Neuron (in vitro differentiated cells): ENCODE results near the gene HOXA1.
"Not testable (repeated sequence)": the region's sequence is repeated elsewhere in the genome, so short reads cannot be mapped to it uniquely, and the experiment has no call there.

Experiments
- H2AFZ ChIP-seq: one replicate; pipeline ENCODE4 v1.6.1; 2013; ENCODE audit warnings: low read depth, mild to moderate bottlenecking, inconsistent platforms, low read length, moderate library complexity
- H3K27me3 ChIP-seq: one replicate; pipeline ENCODE4 v1.6.1; 2013; ENCODE audit warnings: low read length; ENCODE audit not compliant: insufficient read depth
- H3K36me3 ChIP-seq: one replicate; pipeline ENCODE4 v1.6.1; 2013; ENCODE audit warnings: low read length; ENCODE audit not compliant: insufficient read depth
- H3K4me1 ChIP-seq: one replicate; pipeline ENCODE4 v1.6.1; 2013; ENCODE audit warnings: low read length; ENCODE audit not compliant: insufficient read depth
- H3K4me3 ChIP-seq: 2 replicates; pipeline ENCODE4 v1.5.1; 2013; ENCODE audit warnings: mild to moderate bottlenecking, low read length, moderate library complexity
- H3K9me3 ChIP-seq: one replicate; pipeline ENCODE4 v1.6.1; 2013; ENCODE audit warnings: low read length

Gene HOXA1

GRCh38 chr7:27066148-27066547, 29.7 kb downstream of the HOXA1 start:
- Histone ChIP-seq H2AFZ (no peak overlapping the region), H3K36me3 (no peaks in the 10 kb centered on the region), H3K9me3 (no peaks in the 10 kb centered on the region), H3K27me3 (no peaks in the 10 kb centered on the region), H3K4me3 (no peak overlapping the region), H3K4me1 (no peaks in the 10 kb centered on the region)

- H3K36me3 ChIP-seq: no peaks in the 10 kb centered on the region
- H2AFZ ChIP-seq: no peak overlapping the region
- H3K4me3 ChIP-seq: no peak overlapping the region
- no peaks in the 10 kb centered on the region for H3K9me3 ChIP-seq
- no peaks in the 10 kb centered on the region for H3K4me1 ChIP-seq
- no peaks in the 10 kb centered on the region for H3K27me3 ChIP-seq
Observed at GRCh38 chr7:27065709-27066108, 30.1 kb downstream of the HOXA1 start.

- Histone ChIP-seq H3K4me3 (no peak overlapping the region), H3K4me1 (no peaks in the 10 kb centered on the region), H3K9me3 (no peaks in the 10 kb centered on the region), H2AFZ (no peak overlapping the region), H3K36me3 (no peaks in the 10 kb centered on the region), H3K27me3 (no peaks in the 10 kb centered on the region)
Observed at GRCh38 chr7:27064661-27065060, 31.1 kb downstream of the HOXA1 start.

GRCh38 chr7:27064159-27064558, 31.6 kb downstream of the HOXA1 start:
- Histone ChIP-seq H3K36me3 (no peaks in the 10 kb centered on the region), H3K9me3 (no peaks in the 10 kb centered on the region), H3K4me1 (no peaks in the 10 kb centered on the region), H3K4me3 (no peak overlapping the region), H3K27me3 (no peaks in the 10 kb centered on the region), H2AFZ (no peak overlapping the region)

GRCh38 chr7:27062946-27063345, 32.9 kb downstream of the HOXA1 start:
- Histone ChIP-seq H3K27me3 (no peaks in the 10 kb centered on the region), H3K9me3 (no peaks in the 10 kb centered on the region), H3K4me1 (no peaks in the 10 kb centered on the region), H2AFZ (no peak overlapping the region), H3K4me3 (no peak overlapping the region), H3K36me3 (no peaks in the 10 kb centered on the region)

- Histone ChIP-seq H3K4me3 (no peak overlapping the region), H3K36me3 (no peaks in the 10 kb centered on the region), H3K27me3 (no peaks in the 10 kb centered on the region), H2AFZ (no peak overlapping the region), H3K4me1 (no peaks in the 10 kb centered on the region), H3K9me3 (no peaks in the 10 kb centered on the region)
Observed at GRCh38 chr7:27053153-27053552, 42.6 kb downstream of the HOXA1 start.

- Histone ChIP-seq H3K4me3 (no peak overlapping the region), H3K36me3 (no peaks in the 10 kb centered on the region)
Observed at GRCh38 chr7:27051451-27051850, 44.3 kb downstream of the HOXA1 start.

GRCh38 chr7:27048438-27048837, 47.4 kb downstream of the HOXA1 start:
- Histone ChIP-seq H3K4me3 (no peak overlapping the region), H3K36me3 (no peaks in the 10 kb centered on the region), H3K27me3 (no peaks in the 10 kb centered on the region), H2AFZ (no peak overlapping the region), H3K4me1 (no peaks in the 10 kb centered on the region), H3K9me3 (no peaks in the 10 kb centered on the region)

More at GRCh38 chr7:27051451-27051850, 44.3 kb downstream of the HOXA1 start:
- Histone ChIP-seq H3K27me3 (no peaks in the 10 kb centered on the region), H3K9me3 (no peaks in the 10 kb centered on the region), H3K4me1 (no peaks in the 10 kb centered on the region), H2AFZ (no peak overlapping the region)

GRCh38 chr7:27046854-27047549, 48.8 kb downstream of the HOXA1 start:
- Histone ChIP-seq H3K4me1 (no peaks in the 10 kb centered on the region), H3K36me3 (no peaks in the 10 kb centered on the region), H2AFZ (no peak overlapping the region), H3K4me3 (no peak overlapping the region), H3K9me3 (no peaks in the 10 kb centered on the region), H3K27me3 (no peaks in the 10 kb centered on the region)

GRCh38 chr7:27045972-27046371, 49.8 kb downstream of the HOXA1 start:
- not testable (repeated sequence) for H2AFZ ChIP-seq, H3K36me3 ChIP-seq, H3K4me3 ChIP-seq, H3K9me3 ChIP-seq, H3K4me1 ChIP-seq, H3K27me3 ChIP-seq

GRCh38 chr7:27045066-27045465, 50.7 kb downstream of the HOXA1 start:
- not testable (repeated sequence) for H3K36me3 ChIP-seq, H2AFZ ChIP-seq, H3K27me3 ChIP-seq, H3K4me3 ChIP-seq, H3K4me1 ChIP-seq, H3K9me3 ChIP-seq
